Stimulated activated naive CD8-positive, alpha-beta T cell treated with anti-CD3 and anti-CD28 coated beads, Interleukin-15, amount 100 ng/mL, for 72 hours (primary cell): ENCODE measurements around the gene NAA10.

Experiments used
- ATAC-seq: fragments of 150-1000 bp; cut with Tn5 transposase; 2 replicates; pipeline ENCODE4 v1.10.0; 2021; ENCODE audit warnings: mild to moderate bottlenecking, moderate library complexity
- DNase-seq, 2 donors: peaks; one replicate each; pipeline ENCODE4 v3.0.0; 2021 to 2022
- H3K27ac Mint-ChIP-seq, 2 donors: one replicate each; pipeline ENCODE4 v1.8.0; 2022; ENCODE audit warnings: mild to moderate bottlenecking in 2 of 2, mixed read lengths in 2 of 2, moderate library complexity in 2 of 2
- H3K27me3 Mint-ChIP-seq: one replicate; pipeline ENCODE4 v1.8.0; 2022; ENCODE audit warnings: mixed read lengths
- H3K4me1 Mint-ChIP-seq: one replicate; pipeline ENCODE4 v1.8.0; 2022; ENCODE audit warnings: mild to moderate bottlenecking, mixed read lengths
- H3K4me3 Mint-ChIP-seq, 2 donors: one replicate each; pipeline ENCODE4 v1.8.0; 2022; ENCODE audit warnings: mild to moderate bottlenecking in 2 of 2, mixed read lengths in 2 of 2, moderate library complexity in 1 of 2
- H3K9me3 Mint-ChIP-seq, 2 donors: one replicate each; pipeline ENCODE4 v1.8.0; 2022; ENCODE audit warnings: mixed read lengths in 2 of 2

The NAA10 gene

GRCh38 chrX:153944800-153945150 is 9.9 kb upstream of the NAA10 start:
- Mint-ChIP-seq H3K4me1 (peaks cover 62% of the 10 kb centered on the region), H3K27me3 (no peaks in the 10 kb centered on the region), H3K27ac (no peak overlapping the region), H3K4me3 (peak overlapping the region; percentile 89 to 96), H3K9me3 (no peaks in the 10 kb centered on the region)
- DNase-seq (no peak), ATAC-seq (peak; percentile 36)

GRCh38 chrX:153944140-153944799 is 9.4 kb upstream of the NAA10 start, which contains the start of gene RENBP:
Gene RENBP (minus strand): TSS chrX:153944643. CDS start chrX:153944610, 33 bp downstream.
- ATAC-seq (peak; percentile 47), DNase-seq (peak in 1 of 2 donors; percentile 40)
- H3K27ac Mint-ChIP-seq: peak within 1 kb of the TSS; percentile 79 to 97
- H3K9me3 Mint-ChIP-seq: no peaks in the 10 kb centered on the region
- H3K4me1 Mint-ChIP-seq: peaks cover 62% of the 10 kb centered on the region
- no peaks in the 10 kb centered on the region for H3K27me3 Mint-ChIP-seq
- peak within 1 kb of the TSS; percentile 89 to 96 for H3K4me3 Mint-ChIP-seq

GRCh38 chrX:153941336-153942252 is 6.8 kb upstream of the NAA10 start:
- peak overlapping the region; percentile 48 to 65 for H3K27ac Mint-ChIP-seq
- H3K4me1 Mint-ChIP-seq: peaks cover 49% of the 10 kb centered on the region
- no peaks in the 10 kb centered on the region for H3K9me3 Mint-ChIP-seq

DNA sequence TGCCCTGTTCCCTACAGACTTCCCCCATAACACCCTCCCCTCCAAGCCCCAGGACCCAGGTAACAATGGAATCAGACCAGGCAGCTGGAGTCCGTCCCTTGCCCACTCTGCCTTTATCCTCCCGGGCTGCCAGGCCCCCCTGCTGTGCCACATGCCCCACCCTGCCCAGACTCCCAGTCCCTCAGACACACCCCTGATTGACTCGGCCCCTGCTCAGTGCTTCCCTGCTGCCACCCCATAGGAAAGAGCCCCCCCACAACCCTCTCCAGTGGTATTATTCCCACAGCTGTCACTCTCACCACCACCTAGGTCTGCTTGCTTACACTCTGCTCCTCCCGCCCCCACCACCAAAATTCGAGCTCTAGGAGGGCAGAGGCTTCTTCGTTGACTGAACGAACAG is 4.7 kb upstream of the NAA10 start:
- Mint-ChIP-seq H3K27ac (no peak overlapping the region), H3K4me1 (peaks cover 54% of the 10 kb centered on the region), H3K9me3 (no peaks in the 10 kb centered on the region), H3K4me3 (peak overlapping the region; percentile 18 to 26), H3K27me3 (no peaks in the 10 kb centered on the region)
- DNase-seq: no peak
- ATAC-seq: no peak

More at GRCh38 chrX:153941336-153942252, 6.8 kb upstream of the NAA10 start:
- Mint-ChIP-seq H3K27me3 (no peaks in the 10 kb centered on the region), H3K4me3 (peak overlapping the region; percentile 84 to 86)
- DNase-seq: no peak
- no peak for ATAC-seq

GRCh38 chrX:153938226-153938786 is 3.5 kb upstream of the NAA10 start:
- Mint-ChIP-seq H3K27ac (peak overlapping the region in 1 of 2 donors; percentile 83), H3K9me3 (no peaks in the 10 kb centered on the region), H3K4me3 (peak overlapping the region; percentile 4 to 5), H3K4me1 (peaks cover 47% of the 10 kb centered on the region), H3K27me3 (no peaks in the 10 kb centered on the region)
- ATAC-seq (peak; percentile 37), DNase-seq (peak in 1 of 2 donors; percentile 29)

GRCh38 chrX:153937056-153937455 is 2.2 kb upstream of the NAA10 start:
- DNase-seq: no peak
- H3K9me3 Mint-ChIP-seq: no peaks in the 10 kb centered on the region
- H3K27ac Mint-ChIP-seq: no peak overlapping the region
- H3K4me1 Mint-ChIP-seq: peaks cover 52% of the 10 kb centered on the region
- H3K4me3 Mint-ChIP-seq: no peak overlapping the region
- no peak for ATAC-seq
- no peaks in the 10 kb centered on the region for H3K27me3 Mint-ChIP-seq

GRCh38 chrX:153935326-153935851 is 552 bp upstream of the NAA10 start:
- DNase-seq (peak in 1 of 2 donors; percentile 28), ATAC-seq (no peak)
- Mint-ChIP-seq H3K4me3 (peak overlapping the region; percentile 57 to 72), H3K27ac (no peak overlapping the region), H3K9me3 (no peaks in the 10 kb centered on the region), H3K27me3 (no peaks in the 10 kb centered on the region), H3K4me1 (peaks cover 59% of the 10 kb centered on the region)

- Mint-ChIP-seq H3K4me1 (peaks cover 62% of the 10 kb centered on the region), H3K27ac (peak overlapping the region; percentile 42 to 69), H3K27me3 (no peaks in the 10 kb centered on the region), H3K4me3 (peak overlapping the region; percentile 84 to 87), H3K9me3 (no peaks in the 10 kb centered on the region)
- DNase-seq (no peak), ATAC-seq (peak; percentile 39)
Measured at GRCh38 chrX:153934148-153934761, 582 bp downstream of the NAA10 start.

GRCh38 chrX:153933748-153934147 is 1.1 kb downstream of the NAA10 start:
- no peak for DNase-seq
- peak overlapping the region; percentile 84 to 87 for H3K4me3 Mint-ChIP-seq
- peak overlapping the region in 1 of 2 donors; percentile 54 for H3K27ac Mint-ChIP-seq
- peaks cover 66% of the 10 kb centered on the region for H3K4me1 Mint-ChIP-seq
- H3K9me3 Mint-ChIP-seq: no peaks in the 10 kb centered on the region
- no peak for ATAC-seq
- H3K27me3 Mint-ChIP-seq: no peaks in the 10 kb centered on the region

DNA sequence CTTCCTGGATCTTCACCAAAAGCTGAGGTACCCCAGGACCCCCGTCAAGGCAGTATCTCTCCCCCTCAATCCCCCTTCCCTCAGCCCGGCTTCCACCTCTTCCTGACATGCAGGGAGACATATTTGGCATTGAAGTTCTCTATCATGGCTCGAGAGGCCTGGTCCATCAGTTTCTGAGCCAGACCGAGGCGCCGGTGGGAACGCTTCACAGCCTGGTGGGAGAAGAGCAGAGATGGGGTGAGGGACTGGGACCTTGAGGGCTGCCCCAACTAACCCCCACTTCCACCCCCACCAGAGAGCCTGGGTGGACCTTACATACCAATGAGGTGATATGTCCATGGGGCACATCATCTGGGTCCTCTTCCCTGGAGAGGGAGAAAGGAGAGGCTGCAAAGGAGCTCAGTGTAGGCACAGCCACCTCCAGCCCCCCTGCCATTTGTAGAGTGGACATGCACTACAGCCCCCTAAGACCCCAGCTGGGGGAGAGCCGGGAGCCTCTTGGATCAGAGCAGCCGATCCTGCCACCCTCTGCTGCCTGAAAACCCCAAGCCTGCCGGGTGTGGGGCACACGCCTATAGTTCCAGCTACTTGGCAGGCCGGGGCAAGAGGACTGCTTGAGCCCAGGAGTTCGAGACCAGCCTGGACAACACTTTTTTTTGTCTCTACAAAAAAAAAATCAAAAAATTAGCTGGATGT is 2.5 kb downstream of the NAA10 start:
- no peak for ATAC-seq

GRCh38 chrX:153931748-153932147 is 3.1 kb downstream of the NAA10 start:
- no peak for ATAC-seq
- peaks cover 62% of the 10 kb centered on the region for H3K4me1 Mint-ChIP-seq
- DNase-seq: no peak
- no peak overlapping the region for H3K4me3 Mint-ChIP-seq
- H3K27ac Mint-ChIP-seq: no peak overlapping the region
- H3K9me3 Mint-ChIP-seq: no peaks in the 10 kb centered on the region
- no peaks in the 10 kb centered on the region for H3K27me3 Mint-ChIP-seq

More for the DNA sequence above, 2.5 kb downstream of the NAA10 start:
- Mint-ChIP-seq H3K27ac (no peak overlapping the region), H3K4me3 (no peak overlapping the region), H3K4me1 (peaks cover 63% of the 10 kb centered on the region), H3K27me3 (no peaks in the 10 kb centered on the region), H3K9me3 (no peaks in the 10 kb centered on the region)
- no peak for DNase-seq

GRCh38 chrX:153931151-153931550 is 3.7 kb downstream of the NAA10 start:
- no peaks in the 10 kb centered on the region for H3K27me3 Mint-ChIP-seq
- no peaks in the 10 kb centered on the region for H3K9me3 Mint-ChIP-seq
- H3K27ac Mint-ChIP-seq: peak overlapping the region in 1 of 2 donors; percentile 94
- ATAC-seq (no peak), DNase-seq (no peak)
- no peak overlapping the region for H3K4me3 Mint-ChIP-seq
- H3K4me1 Mint-ChIP-seq: peaks cover 57% of the 10 kb centered on the region

GRCh38 chrX:153930011-153930910 is 4.6 kb downstream of the NAA10 start:
- peak overlapping the region in 1 of 2 donors; percentile 26 for H3K4me3 Mint-ChIP-seq
- ATAC-seq (no peak), DNase-seq (no peak)
- no peaks in the 10 kb centered on the region for H3K27me3 Mint-ChIP-seq
- H3K9me3 Mint-ChIP-seq: no peaks in the 10 kb centered on the region
- no peak overlapping the region for H3K27ac Mint-ChIP-seq
- H3K4me1 Mint-ChIP-seq: peaks cover 52% of the 10 kb centered on the region

GRCh38 chrX:153929576-153929975 is 5.3 kb downstream of the NAA10 start:
- H3K27ac Mint-ChIP-seq: peak overlapping the region in 1 of 2 donors; percentile 19
- peaks cover 54% of the 10 kb centered on the region for H3K4me1 Mint-ChIP-seq
- DNase-seq: no peak
- ATAC-seq: no peak
- no peaks in the 10 kb centered on the region for H3K27me3 Mint-ChIP-seq
- no peaks in the 10 kb centered on the region for H3K9me3 Mint-ChIP-seq
- peak overlapping the region; percentile 26 to 91 for H3K4me3 Mint-ChIP-seq
